CD4-positive, alpha-beta memory T cell (primary cell): ENCODE data around the gene CSF2. TPM values are rescaled to one million over a fixed set of nuclear protein-coding genes. Genes with fewer than 3 reads are reported as not detected.
"Not testable (repeated sequence)": the region's sequence is repeated elsewhere in the genome, so short reads cannot be mapped to it uniquely, and the experiment has no call there.

Experiments used
- CTCF ChIA-PET: fragments of 350-600 bp; sonication (Branson Sonifier 250); formaldehyde crosslinking; loops from one replicate; lab custom pipeline; 2021; ENCODE audit warnings: inconsistent platforms; ENCODE audit not compliant: partially characterized antibody; lab: Charles Lee
- POLR2A ChIA-PET: fragments of 350-600 bp; sonication (Branson Sonifier 250); formaldehyde crosslinking; loops from one replicate; lab custom pipeline; 2021; ENCODE audit not compliant: partially characterized antibody; lab: Charles Lee
- DNase-seq, 5 donors: peaks; one replicate each; pipeline versions ENCODE4 v3.0.0 to v3.0.0-alpha.2; 2020 to 2022; ENCODE audit warnings: mixed read lengths in 1 of 5
- H3K27ac ChIP-seq: one replicate; pipeline ENCODE4 v1.7.0; 2013; ENCODE audit warnings: low read depth, low read length
- H3K27me3 ChIP-seq: 2 replicates; pipeline ENCODE4 v1.7.0; 2013; ENCODE audit warnings: mild to moderate bottlenecking, low read length, moderate library complexity; ENCODE audit not compliant: insufficient read depth
- H3K36me3 ChIP-seq: 2 replicates; pipeline ENCODE4 v1.7.0; 2013; ENCODE audit warnings: mild to moderate bottlenecking, low read length, moderate library complexity; ENCODE audit not compliant: insufficient read depth
- H3K4me1 ChIP-seq: 2 replicates; pipeline ENCODE4 v1.7.0; 2013; ENCODE audit warnings: mild to moderate bottlenecking, low read length, moderate library complexity; ENCODE audit not compliant: insufficient read depth
- H3K4me3 ChIP-seq, 2 donors: one replicate each; pipeline ENCODE4 v1.7.0; 2013; ENCODE audit warnings: low read length in 2 of 2, mild to moderate bottlenecking in 1 of 2
- H3K9me3 ChIP-seq, 2 donors: one replicate each; pipeline ENCODE4 v1.7.0; 2013; ENCODE audit warnings: low read length in 2 of 2, control low read depth in 1 of 2; ENCODE audit not compliant: control insufficient read depth in 1 of 2
- H3K27ac Mint-ChIP-seq, 7 donors: one replicate each; pipeline ENCODE4 v1.8.0; 2020 to 2021; ENCODE audit warnings: mixed read lengths in 7 of 7, mild to moderate bottlenecking in 6 of 7, inconsistent platforms in 3 of 7, moderate library complexity in 3 of 7
- H3K27me3 Mint-ChIP-seq, 2 donors: one replicate each; pipeline ENCODE4 v1.8.0; 2020 to 2021; ENCODE audit warnings: mixed read lengths in 2 of 2
- H3K36me3 Mint-ChIP-seq, 2 donors: one replicate each; pipeline ENCODE4 v1.8.0; 2020 to 2021; ENCODE audit warnings: mixed read lengths in 2 of 2, inconsistent platforms in 1 of 2, mild to moderate bottlenecking in 1 of 2
- H3K4me1 Mint-ChIP-seq, 4 donors: one replicate each; pipeline ENCODE4 v1.8.0; 2020 to 2021; ENCODE audit warnings: mixed read lengths in 4 of 4, mild to moderate bottlenecking in 1 of 4
- H3K4me3 Mint-ChIP-seq, 8 donors: one replicate each; pipeline ENCODE4 v1.8.0; 2020 to 2021; ENCODE audit warnings: mixed read lengths in 8 of 8, mild to moderate bottlenecking in 7 of 8, moderate library complexity in 6 of 8, inconsistent platforms in 3 of 8
- H3K9me3 Mint-ChIP-seq, 8 donors: one replicate each; pipeline ENCODE4 v1.8.0; 2020 to 2021; ENCODE audit warnings: mixed read lengths in 8 of 8, mild to moderate bottlenecking in 5 of 8, inconsistent platforms in 3 of 8, moderate library complexity in 1 of 8
- intact Hi-C: fragments of 100-400 bp; cut with micrococcal nuclease; formaldehyde crosslinking; loops from one replicate; pipeline ENCODE4 v1.15.1; 2023
- polyA plus RNA-seq, 2 donors: library from polyadenylated mRNA; unstranded; fragments of 300-500 nt; fragmentation: Illumina TruSeq; gene quantifications; one replicate each; pipeline ENCODE4 v1.2.3, GENCODE V29; 2021
- total RNA-seq, 2 experiments: library from RNA; stranded (reverse); gene quantifications; one replicate each; pipeline ENCODE4 v1.2.3, GENCODE V29; 2021

CSF2 gene
- total and polyA plus RNA-seq, 4 experiments from 2014 or later, result 0.77 TPM; not detected in 3

- DNase-seq, result not testable (repeated sequence)
- H3K9me3 Mint-ChIP-seq, result peaks cover 0 to 24% (median 14%) of the 10 kb centered on the region in 8 donors
These were observed 50.0 kb downstream of the CSF2 start for GRCh38 chr5:132123578-132123977.

More at GRCh38 chr5:132123578-132123977, 50.0 kb downstream of the CSF2 start:
- H3K27me3 Mint-ChIP-seq, H3K4me3 Mint-ChIP-seq, H3K27me3 ChIP-seq, H3K27ac Mint-ChIP-seq, POLR2A ChIA-PET, H3K9me3 ChIP-seq, CTCF ChIA-PET, H3K4me3 ChIP-seq, H3K27ac ChIP-seq, intact Hi-C loops, H3K36me3 ChIP-seq, H3K4me1 ChIP-seq: not testable (repeated sequence)
- peaks cover 5 to 21% (median 5%) of the 10 kb centered on the region in 4 donors for H3K4me1 Mint-ChIP-seq
- peaks cover 3 to 10% of the 10 kb centered on the region in 2 donors for H3K36me3 Mint-ChIP-seq

Other genes with a start within 250 kb of the CSF2 start
- gene MEIKIN, start 128.1 kb upstream of the CSF2 start, total RNA-seq, result 1 to 10 TPM; 3.6 to 6.2 TPM
- not detected for gene MEIKIN, start 128.1 kb upstream of the CSF2 start, polyA plus RNA-seq
- gene ACSL6, start 62.1 kb upstream of the CSF2 start, total RNA-seq, result 10 to 100 TPM; 50.4 to 51.7 TPM
- gene ACSL6, start 62.1 kb upstream of the CSF2 start, polyA plus RNA-seq, result 10 to 100 TPM; 11.1 to 18.4 TPM
- not detected for gene IL3, start 13.1 kb upstream of the CSF2 start, total RNA-seq
- gene IL3, start 13.1 kb upstream of the CSF2 start, polyA plus RNA-seq, result not detected
- gene P4HA2, start 154.1 kb downstream of the CSF2 start, total RNA-seq, result under 1 TPM; 0.28 to 0.96 TPM
- under 1 TPM in 1 of 2 donors, not detected in 1; 0.14 TPM for gene P4HA2, start 154.1 kb downstream of the CSF2 start, polyA plus RNA-seq
- not detected for gene PDLIM4, start 183.9 kb downstream of the CSF2 start, total RNA-seq
- gene PDLIM4, start 183.9 kb downstream of the CSF2 start, polyA plus RNA-seq, result not detected
- gene SLC22A4, start 220.6 kb downstream of the CSF2 start, total RNA-seq, result under 1 TPM in 1 of 2 experiments, not detected in 1; 0.22 TPM
- gene SLC22A4, start 220.6 kb downstream of the CSF2 start, polyA plus RNA-seq, result not detected